Stimulated activated CD4-positive, alpha-beta T cell treated with anti-CD3 and anti-CD28 coated beads, Interleukin-4, amount 100 ng/mL, for 24 hours (primary cell): ENCODE data around the gene GMEB2.
"Not testable (repeated sequence)": the region's sequence is repeated elsewhere in the genome, so short reads cannot be mapped to it uniquely, and the experiment has no call there.

Experiments
- DNase-seq: peaks from one replicate; pipeline ENCODE4 v3.0.0-alpha.2; 2020

Gene GMEB2

GRCh38 chr20:63636752-63637628 lies 10.1 kb upstream of the GMEB2 start:
- no peak for DNase-seq

- DNase-seq = peak; percentile 76
Measured at GRCh38 chr20:63635431-63636141, 8.7 kb upstream of the GMEB2 start.

GRCh38 chr20:63633732-63634131 lies 6.8 kb upstream of the GMEB2 start:
- DNase-seq = no peak

GRCh38 chr20:63631426-63631825 lies 4.5 kb upstream of the GMEB2 start:
- not testable (repeated sequence) for DNase-seq

- not testable (repeated sequence) for DNase-seq
Measured at GRCh38 chr20:63630956-63631355, 4.1 kb upstream of the GMEB2 start.

GRCh38 chr20:63628246-63628975 lies 1.5 kb upstream of the GMEB2 start:
- peak; percentile 78 for DNase-seq

- DNase-seq = no peak
Measured at GRCh38 chr20:63627751-63628245, 897 bp upstream of the GMEB2 start.

GRCh38 chr20:63627129-63627750 lies 339 bp upstream of the GMEB2 start:
- DNase-seq = peak; percentile 93

- DNase-seq = peak; percentile 44
Measured at GRCh38 chr20:63625771-63626423, 1.0 kb downstream of the GMEB2 start.

GRCh38 chr20:63624486-63624885 lies 2.4 kb downstream of the GMEB2 start:
- DNase-seq = no peak

GRCh38 chr20:63622732-63623131 lies 4.2 kb downstream of the GMEB2 start:
- no peak for DNase-seq

GRCh38 chr20:63622096-63622495 lies 4.8 kb downstream of the GMEB2 start:
- no peak for DNase-seq

- no peak for DNase-seq
Measured at GRCh38 chr20:63620991-63621390, 5.9 kb downstream of the GMEB2 start.

- no peak for DNase-seq
Measured at GRCh38 chr20:63619505-63619904, 7.4 kb downstream of the GMEB2 start.

GRCh38 chr20:63619086-63619485 lies 7.8 kb downstream of the GMEB2 start:
- DNase-seq = no peak

GRCh38 chr20:63618291-63618980 lies 8.5 kb downstream of the GMEB2 start:
- DNase-seq = no peak

GRCh38 chr20:63617876-63618265 lies 9.0 kb downstream of the GMEB2 start:
- no peak for DNase-seq

GRCh38 chr20:63617092-63617875 lies 9.6 kb downstream of the GMEB2 start:
- no peak for DNase-seq

GRCh38 chr20:63613863-63614594 lies 12.9 kb downstream of the GMEB2 start:
- not testable (repeated sequence) for DNase-seq
